ENCODE measurements around the gene ZNF493. TPM values are rescaled to one million over a fixed set of nuclear protein-coding genes. Genes with fewer than 3 reads are reported as not detected.

Gene ZNF493
- total RNA-seq, 1 experiment from 2014 or later, result 3.3 TPM

DNA sequence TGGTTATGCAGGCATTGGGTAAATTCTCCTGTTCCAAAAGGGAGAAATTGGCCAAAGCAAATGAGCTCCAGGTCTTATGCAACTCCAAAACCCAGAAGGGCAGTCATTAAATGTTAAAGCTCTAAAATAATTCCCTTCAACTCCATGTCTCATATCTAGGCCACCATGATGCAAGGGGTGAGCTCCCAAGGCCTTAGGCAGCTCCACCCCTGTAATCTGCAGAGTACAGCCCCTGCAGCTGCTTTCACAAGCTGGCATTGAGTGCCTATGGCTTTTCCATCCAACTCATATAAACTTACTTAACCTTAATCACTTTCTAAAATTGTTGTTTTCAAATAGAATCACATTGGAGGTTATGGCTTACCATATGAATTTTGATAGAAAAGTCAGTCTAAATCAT, 63.8 kb downstream of the ZNF493 start:
- DNase-seq (ENCODE audit: extremely low read depth, low read depth), result no peak

DNA sequence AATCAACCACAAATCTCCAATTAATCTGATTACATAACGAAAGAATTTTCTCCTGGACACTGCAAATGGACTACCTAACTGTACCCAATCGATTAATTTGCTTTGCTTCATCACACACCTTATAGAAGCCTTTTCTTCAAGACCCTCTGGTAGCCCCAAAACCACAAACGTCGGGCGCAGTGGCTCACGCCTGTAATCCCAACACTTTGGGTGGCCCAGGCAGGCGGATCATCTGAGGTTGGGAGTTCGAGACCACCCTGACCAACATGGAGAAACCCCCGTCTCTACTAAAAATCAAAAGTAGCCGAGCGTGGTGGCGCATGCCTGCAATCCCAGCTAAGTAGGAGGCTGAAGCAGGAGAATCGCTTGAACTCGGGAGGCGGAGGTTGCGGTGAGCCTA, 65.6 kb downstream of the ZNF493 start:
- DNase-seq (ENCODE audit: extremely low read depth, low read depth), result no peak

DNA sequence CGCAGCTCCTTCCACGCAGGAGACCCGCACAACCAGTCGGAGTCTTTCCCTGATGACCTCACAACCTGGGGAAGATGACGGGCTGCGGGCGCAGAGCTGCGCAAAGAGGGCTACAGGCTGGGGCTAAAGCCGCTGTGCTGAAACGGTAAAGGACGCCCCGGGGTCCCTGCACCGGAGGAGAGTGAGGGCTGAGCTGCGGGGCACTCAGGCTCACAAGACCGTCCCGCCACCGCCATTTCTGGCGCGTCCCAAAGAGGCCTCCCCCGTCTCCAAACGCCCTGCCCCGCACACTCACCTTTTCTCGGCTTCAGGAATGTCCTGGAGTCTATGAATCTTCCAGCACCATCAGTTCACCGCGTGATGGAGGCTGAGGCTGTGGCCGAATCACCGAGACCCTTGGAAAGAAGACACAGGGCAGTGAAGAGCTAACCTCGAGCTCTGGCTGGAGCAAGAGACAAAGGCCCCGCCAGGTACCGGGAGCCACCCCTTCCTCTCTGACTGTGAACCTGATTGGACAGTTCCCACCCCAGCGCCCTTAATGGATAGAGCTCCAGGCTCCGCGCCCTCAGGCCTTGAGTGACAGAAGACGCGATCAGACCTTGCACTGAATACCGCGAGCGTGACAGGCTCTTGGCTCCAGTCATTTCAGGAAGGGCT, 66.6 kb downstream of the ZNF493 start:
- no peak for DNase-seq (ENCODE audit: extremely low read depth, low read depth)

DNA sequence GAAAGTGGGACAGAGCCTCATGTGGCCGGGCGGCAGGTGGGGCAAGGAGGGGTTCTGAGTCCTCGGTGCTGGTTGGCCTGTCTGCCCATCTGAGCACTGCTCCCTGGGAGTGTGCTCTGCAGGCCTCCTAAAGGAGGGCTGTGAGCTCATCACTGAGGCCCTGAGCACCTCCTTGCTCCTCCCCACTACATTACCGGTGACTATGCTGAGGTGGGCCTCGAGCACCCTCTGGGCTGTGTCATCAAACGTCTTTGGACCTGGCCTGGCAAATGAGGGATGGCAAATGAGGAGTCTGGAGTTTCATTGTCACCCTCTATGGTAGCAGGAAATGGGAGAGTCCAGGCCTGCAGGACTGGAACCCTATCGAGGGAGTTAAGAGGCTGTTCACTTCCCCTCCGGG, 69.7 kb downstream of the ZNF493 start:
- DNase-seq (ENCODE audit: extremely low read depth, low read depth), result no peak

DNA sequence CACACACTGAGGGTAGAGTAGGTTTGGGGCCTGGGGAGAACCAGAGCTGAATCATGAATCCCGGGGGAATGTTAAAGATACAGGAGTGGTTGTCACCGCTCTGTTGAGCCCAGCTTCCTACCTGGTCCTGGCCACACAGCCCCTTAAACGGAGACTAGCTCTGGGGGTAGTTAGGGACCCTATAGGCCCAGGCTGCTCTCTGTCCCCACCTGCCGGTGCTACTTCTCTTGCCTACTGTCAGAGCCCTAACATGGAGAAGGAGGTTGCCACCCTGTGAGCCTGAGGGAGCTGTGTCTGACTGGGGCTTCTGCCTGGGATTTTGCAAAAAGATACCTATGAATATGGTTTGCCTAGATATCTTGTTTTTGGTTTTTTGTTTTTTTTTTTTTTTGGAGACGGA, 71.9 kb downstream of the ZNF493 start:
- no peak for DNase-seq (ENCODE audit: extremely low read depth, low read depth)

DNA sequence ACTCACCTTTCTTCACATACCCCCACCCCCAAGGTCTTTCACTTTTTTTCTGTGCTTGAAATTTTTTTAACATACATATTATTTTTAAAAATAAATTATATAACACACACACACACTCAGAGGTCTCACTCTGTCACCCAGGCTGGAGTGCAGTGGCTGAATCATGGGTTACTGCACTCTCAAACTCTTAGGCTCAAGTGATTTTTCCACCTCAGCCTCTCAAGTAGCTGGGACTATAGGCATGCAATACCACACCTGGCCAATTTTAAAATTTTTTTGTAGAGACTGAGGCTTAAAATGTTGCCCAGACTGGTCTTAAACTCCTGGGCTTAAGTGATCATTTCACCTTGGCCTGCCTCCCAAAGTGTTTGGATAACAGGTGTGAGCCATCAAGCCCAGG, 75.6 kb downstream of the ZNF493 start:
- DNase-seq (ENCODE audit: extremely low read depth, low read depth), result no peak

DNA sequence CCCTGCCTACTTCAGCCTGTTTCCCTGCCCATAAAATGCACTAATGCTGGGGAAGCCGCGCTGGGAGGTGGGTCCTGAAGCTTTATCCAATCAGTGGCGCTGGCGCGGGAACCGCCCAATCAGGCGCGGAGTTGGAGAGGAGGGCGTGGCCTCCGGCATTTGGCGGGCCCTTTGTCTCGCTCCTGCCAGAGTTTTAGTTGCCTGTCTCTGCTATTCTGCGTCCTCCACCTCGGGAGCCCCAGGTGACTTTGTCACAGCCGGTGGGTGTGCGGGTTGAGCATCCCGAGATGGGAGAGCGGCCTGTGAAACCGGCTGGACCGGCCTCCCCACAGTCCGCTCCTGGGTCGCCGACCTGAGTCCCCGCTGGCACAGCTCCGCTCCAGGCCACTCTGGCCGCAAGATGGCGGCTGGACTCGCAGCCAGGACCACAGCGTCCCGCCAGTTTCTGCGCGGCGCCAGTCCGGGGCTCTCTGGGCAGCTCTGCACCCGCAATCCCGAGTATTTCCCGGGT, 77.8 kb downstream of the ZNF493 start:
- no peak for DNase-seq (ENCODE audit: extremely low read depth, low read depth)

Other genes with a start within 250 kb of the ZNF493 start
- 3.7 and 6.6 TPM in 2 replicates for gene ZNF708, start 67.7 kb upstream of the ZNF493 start, total RNA-seq (2014; rRNA removed; shearing (Covaris generic))
- gene ZNF738, start 38.1 kb upstream of the ZNF493 start, total RNA-seq (2014; rRNA removed; shearing (Covaris generic)), result 4.2 and 7.0 TPM in 2 replicates
- gene ZNF429, start 108.5 kb downstream of the ZNF493 start, total RNA-seq (2014; rRNA removed; shearing (Covaris generic)), result 1.4 and 1.5 TPM in 2 replicates

Measured in NCI-H460 (cell line).